ENCODE results near the gene YIPF6.

DNA sequence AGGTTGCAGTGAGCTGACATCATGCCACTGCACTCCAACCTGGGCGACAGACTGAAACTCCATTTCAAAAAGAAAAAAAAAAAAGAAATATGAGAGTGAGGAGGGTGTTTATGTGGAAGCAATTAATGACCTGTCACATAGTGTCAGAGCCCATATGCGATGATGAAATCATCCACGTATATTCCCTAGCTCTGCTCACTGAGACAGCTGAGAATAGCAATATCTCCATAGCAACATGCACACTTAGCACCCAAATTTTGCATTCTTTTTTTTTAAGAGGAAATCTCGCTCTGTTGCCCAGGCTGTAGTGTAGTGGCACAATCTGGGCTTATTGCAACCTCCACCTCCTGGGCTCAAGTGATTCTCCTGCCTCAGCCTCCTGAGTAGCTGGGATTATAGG is 34.1 kb upstream of the YIPF6 start:
- TF ChIP-seq GATA2 (CRISPR knock-in tag; IDR thresholded peaks at IDR 0.05) = no peak
- no peak for TF ChIP-seq CHD2 (IDR thresholded peaks at IDR 0.05; ENCODE audit: low read length, partially characterized antibody)
- TF ChIP-seq MAX (IDR thresholded peaks at IDR 0.05; ENCODE audit: low read depth) = no peak
- TF ChIP-seq POLR2AphosphoS5 (IDR thresholded peaks at IDR 0.05; ENCODE audit: low read depth, low read length) = no peak
- TF ChIP-seq, protein P1, sequence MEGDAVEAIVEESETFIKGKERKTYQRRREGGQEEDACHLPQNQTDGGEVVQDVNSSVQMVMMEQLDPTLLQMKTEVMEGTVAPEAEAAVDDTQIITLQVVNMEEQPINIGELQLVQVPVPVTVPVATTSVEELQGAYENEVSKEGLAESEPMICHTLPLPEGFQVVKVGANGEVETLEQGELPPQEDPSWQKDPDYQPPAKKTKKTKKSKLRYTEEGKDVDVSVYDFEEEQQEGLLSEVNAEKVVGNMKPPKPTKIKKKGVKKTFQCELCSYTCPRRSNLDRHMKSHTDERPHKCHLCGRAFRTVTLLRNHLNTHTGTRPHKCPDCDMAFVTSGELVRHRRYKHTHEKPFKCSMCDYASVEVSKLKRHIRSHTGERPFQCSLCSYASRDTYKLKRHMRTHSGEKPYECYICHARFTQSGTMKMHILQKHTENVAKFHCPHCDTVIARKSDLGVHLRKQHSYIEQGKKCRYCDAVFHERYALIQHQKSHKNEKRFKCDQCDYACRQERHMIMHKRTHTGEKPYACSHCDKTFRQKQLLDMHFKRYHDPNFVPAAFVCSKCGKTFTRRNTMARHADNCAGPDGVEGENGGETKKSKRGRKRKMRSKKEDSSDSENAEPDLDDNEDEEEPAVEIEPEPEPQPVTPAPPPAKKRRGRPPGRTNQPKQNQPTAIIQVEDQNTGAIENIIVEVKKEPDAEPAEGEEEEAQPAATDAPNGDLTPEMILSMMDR (IDR thresholded peaks at IDR 0.05) = no peak
